HT-29 (cell line): ENCODE data around the gene SUSD6. TPM values are rescaled to one million over a fixed set of nuclear protein-coding genes. Genes with fewer than 3 reads are reported as not detected.

ENCODE experiments used
- DNase-seq: peaks from one replicate; pipeline ENCODE4 v3.0.0-alpha.2; 2015; ENCODE audit warnings: low spot score
- total RNA-seq: library from RNA; depleted of rRNA; stranded (reverse); fragments of >200 nt; shearing (Covaris generic); gene quantifications from 2 replicates; pipeline ENCODE4 v1.2.3, GENCODE V29; 2014

The SUSD6 gene
- total RNA-seq, 1 experiment from 2014 or later: 10.9 TPM

DNA sequence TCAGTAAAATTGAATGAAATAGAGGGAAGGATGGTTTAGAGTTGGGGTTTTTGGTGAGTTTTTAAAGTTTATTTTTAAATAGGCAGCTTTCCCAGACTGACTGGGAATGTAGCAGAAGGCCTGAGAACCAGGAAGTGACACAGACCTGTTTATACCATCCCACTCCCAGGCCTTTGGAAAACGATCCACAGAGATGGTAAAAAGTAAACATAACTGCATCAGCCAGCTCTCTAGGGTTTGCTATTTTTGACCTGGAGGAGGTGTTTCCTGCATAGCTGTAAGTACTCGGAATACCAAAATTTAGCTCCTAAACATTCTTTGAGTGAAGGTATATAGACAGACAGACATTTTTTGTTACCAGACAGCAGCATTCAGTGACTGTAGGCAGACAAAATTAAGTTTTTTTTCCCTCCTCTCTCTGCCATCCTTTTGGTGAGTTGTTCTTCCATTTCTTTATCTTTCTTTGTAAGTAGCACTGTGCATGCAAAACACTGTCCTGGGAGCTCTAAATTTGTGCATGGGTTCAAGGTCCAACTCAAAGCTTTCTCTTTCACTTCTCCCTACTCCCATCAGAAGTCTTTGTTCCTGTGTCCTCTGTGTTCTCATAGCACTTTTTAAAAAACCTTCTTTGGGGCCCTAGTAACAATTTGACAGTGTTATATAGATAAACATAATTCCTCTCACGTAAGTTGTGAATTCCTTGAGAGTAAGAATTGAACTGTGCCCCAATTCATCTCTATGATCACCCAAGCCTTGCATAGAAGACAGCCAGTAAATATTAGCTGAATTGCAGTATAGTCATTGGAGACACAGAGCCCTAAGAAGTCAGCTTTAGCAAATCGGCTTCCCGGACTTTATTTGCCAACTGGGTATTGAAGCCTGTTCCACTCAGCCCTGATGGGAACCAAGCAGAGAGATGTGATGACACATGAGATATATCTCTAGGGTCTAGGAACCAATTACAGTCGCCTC is 37.4 kb downstream of the SUSD6 start:
- DNase-seq: no peak

DNA sequence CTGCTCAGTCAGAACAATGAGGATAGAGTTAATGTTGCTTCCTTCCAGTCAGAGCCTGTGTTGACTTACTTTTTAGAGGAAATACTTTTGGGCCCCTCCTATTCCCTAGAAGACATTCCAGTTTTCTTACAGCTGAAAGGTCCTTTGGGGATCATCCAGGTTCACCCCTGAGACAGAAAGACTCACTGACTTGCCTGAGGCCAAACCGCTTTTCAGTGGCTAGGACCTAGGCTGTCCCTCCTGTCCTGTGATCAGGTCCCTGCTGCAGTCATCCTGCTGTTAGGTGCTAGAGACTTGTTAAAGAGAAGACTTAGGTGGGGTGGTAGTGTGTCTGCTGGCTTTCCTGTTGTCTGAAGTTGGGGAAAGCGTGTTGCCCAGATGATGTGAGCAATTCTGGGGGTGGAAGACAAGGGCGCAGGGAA is 39.6 kb downstream of the SUSD6 start:
- no peak for DNase-seq

GRCh38 chr14:69651664-69652063 is 40.3 kb downstream of the SUSD6 start:
- no peak for DNase-seq

DNA sequence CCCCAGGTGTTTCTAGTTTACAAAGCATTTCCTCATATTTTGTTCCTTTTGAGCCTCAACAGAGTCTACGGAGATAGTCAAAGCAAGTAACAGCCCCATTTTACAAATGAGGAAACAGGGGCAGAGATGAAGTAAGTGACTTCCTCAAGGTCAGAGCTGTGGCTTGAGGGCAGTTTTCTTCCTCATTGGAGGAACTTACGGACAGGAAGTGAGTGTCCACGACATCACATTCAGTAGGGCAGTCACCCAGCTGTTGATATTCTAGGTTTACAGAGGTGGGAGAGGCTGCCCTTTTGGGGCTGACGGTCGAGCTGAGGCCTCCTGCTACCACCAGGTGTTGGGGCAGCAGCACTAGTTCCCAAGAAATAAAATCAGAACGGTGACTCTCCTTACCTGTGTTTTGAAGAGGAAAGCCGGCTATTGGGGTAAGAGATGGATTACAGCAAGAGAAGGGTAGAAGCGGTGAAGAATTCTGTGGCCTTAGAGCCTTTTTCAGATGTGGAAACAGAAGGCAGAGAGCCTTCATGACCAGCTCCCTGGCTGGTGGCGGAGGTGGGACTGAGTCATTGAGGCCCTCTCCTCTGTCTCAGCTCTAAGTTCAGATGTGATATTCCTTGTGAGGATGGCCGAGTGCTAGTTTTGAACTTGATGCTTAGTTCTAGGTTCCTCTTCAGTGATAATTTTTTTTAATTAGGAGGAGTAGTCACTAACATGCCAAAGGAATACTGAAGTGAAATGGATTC is 41.7 kb downstream of the SUSD6 start:
- no peak for DNase-seq

- no peak for DNase-seq
These were observed 42.7 kb downstream of the SUSD6 start for GRCh38 chr14:69654116-69654515.

DNA sequence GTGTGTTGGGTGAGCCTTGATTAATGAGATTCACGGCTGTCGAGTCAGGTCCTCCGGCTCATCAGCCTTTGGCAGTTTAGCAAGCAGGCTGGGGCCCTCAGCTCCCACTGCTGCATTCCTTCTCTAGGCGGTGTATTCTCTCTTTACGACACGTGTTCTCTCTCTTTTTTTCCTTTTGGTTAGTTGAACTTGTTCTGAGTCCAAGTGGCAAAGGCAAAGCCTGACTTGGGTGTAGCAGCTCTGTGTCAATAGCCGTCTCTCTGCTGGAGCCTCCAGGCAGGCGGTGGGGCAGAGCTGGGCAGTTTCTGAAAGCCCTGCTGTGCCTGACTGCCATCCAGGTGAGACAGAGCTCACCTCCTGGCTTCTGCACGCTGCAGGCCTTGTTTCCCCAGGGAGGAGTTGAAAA is 46.6 kb downstream of the SUSD6 start:
- peak; percentile 86 for DNase-seq

DNA sequence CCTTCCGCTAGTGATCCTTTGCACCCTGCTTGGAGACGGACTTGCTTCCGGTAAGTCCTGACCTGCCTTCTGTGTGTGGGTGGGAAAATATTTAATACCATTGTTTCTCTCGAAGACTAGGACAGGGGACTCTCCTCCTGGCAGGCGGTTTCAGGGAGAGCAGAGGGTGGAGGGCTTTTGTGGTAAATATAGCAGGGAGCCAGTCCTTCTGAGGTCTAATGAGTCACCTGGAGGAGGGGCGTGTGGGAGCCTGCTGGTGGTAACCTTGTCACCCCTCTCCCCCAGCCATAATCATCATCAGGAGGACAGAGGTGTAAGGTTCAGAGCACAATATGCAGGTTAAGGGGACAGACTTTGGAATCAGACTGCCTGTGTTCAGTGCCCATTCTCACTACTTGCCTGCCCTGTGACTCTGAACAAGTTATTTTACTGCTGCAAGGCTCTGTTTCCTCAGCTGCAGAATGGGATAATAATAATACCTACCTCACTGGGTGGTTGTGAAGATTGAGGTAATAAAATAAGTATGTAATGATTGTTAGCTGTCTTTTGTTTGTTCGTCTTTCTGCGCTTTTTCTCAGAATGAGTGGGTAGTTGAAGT is 47.4 kb downstream of the SUSD6 start:
- peak; percentile 49 for DNase-seq

DNA sequence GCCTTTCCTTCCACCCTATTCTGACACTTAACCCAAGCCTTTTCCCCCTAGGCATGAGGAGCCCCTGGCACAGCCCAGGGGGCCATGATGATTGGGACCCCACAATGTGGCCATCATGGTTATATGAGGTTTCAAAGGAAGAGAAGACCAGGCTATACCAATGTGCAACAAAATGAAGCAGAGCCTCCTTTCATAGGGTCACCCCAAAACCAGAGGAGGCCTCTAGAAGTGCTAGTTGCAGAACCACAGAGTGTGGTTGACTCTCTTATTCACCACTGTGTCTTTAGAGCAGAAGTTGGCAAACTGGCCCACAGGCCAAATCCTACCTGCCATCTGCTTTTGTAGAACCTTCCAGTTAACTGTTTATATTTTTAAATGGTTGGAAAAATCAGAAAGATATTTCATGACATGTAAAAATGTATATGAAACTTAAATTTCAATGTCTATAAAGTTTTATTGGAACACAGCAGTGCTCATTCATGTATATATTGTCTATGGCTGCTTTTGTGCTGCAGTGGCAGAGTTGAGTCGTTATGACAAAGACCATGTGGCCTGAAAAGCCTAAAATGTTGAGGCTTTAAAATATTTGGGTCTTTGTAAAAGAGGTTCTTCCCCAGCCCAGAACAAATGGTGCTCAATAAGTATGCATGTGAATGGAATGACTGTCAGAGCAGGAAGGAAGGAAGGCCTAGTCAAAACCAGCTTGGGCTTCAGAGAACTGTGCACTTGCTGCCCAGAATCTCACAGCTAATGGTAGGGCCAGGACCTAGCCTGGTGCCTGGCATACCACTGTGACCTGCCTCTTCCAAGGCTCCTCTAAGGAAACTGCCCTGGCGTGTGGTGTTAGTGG is 49.2 kb downstream of the SUSD6 start:
- no peak for DNase-seq

DNA sequence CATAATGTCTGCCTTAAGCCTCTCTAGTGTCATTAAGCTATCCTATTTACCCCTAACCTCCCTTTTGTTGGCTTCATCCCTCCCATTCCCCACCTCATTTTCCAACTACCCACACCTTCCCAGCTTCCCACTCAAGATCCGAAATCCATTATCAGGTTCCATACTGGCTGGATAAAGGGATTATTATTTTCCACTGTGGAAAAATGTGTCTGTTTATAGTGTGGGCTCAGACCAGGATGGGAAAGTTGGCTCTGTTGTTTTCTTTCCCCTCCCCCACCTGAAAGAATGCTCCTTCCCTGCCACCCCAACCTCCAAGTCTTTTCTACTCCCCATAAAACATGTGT is 49.8 kb downstream of the SUSD6 start:
- DNase-seq: no peak

DNA sequence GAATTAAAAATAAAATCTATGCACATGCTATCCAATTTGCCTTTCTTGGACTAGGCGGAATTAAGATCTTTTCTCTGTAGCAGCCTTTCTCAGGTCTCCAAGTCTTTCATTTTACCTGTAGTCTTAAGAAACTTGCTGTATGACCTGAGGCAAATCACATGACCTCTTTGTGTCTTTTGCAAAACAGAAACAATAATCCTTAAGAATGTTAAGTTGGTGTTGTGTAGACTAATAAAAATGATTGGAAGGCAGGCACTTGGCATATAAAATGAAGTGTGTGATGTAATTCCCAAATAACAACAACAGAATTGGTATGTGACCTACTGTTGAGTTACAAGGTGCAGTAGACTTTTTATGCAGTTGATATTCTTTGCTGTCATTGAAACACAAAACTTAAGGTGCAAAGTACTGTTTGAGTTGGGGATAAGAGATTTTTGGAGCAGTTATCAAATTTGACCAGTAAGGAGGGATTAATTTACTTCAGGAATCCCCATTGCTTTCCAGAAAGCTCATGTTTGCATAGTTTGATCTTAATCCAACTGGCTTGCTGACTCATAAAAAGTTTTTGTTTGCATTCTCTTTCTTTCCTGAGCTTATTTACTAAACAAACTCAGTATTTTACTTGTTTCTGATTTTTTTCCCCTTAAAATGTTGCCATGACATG is 51.4 kb downstream of the SUSD6 start:
- DNase-seq: no peak

DNA sequence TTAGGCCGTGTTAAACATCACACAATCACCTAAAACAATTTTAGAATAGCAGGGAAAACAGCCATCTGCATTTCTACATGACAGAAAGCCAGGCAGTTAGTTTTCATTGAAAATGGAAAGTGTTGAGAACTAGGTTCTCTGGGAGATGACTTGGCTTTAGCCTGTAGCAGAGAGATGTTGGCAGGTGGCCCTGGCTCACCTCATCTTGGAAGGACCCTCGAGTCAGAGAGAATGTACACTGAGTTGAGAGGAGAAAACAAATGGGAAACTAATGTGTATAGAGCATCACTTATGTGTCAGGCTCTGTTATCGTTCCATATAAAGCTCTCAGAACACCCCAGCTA is 51.9 kb downstream of the SUSD6 start:
- DNase-seq: no peak

- no peak for DNase-seq
These were observed 52.9 kb downstream of the SUSD6 start for GRCh38 chr14:69664265-69664664.

DNA sequence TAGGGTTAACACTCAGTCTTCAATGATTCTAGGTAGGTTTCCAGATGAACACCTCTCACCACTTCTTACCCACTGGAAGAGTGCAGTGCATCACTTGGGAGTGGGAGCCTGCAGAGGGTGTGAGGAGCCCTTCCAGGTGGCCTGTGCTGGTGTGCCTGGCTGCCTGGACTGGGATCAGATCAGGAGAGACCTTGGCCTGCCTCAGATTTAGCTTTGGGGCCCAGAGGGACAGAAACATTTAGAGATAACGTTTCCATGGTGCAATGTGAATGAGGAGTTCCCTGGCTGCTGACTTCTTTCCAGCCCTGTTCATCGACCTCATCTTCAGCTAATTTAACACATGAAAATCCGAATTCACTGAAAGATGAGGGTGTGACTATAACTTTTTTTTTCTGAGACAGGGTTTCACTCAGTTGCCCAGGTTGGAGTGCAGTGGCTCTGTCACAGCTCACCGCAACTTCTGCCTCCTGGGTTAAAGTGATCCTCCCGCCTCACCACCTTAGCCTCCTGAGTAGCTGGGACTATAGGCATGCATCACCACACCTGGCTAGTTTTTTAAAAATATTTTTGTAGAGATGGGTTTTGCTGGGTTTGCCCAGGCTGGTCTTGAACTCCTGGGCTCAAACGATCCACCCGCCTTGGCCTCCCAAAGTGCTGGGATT is 53.6 kb downstream of the SUSD6 start:
- DNase-seq: no peak

GRCh38 chr14:69665631-69666030 is 54.2 kb downstream of the SUSD6 start:
- DNase-seq: no peak

- no peak for DNase-seq
These were observed 54.7 kb downstream of the SUSD6 start for GRCh38 chr14:69666112-69666511.

DNA sequence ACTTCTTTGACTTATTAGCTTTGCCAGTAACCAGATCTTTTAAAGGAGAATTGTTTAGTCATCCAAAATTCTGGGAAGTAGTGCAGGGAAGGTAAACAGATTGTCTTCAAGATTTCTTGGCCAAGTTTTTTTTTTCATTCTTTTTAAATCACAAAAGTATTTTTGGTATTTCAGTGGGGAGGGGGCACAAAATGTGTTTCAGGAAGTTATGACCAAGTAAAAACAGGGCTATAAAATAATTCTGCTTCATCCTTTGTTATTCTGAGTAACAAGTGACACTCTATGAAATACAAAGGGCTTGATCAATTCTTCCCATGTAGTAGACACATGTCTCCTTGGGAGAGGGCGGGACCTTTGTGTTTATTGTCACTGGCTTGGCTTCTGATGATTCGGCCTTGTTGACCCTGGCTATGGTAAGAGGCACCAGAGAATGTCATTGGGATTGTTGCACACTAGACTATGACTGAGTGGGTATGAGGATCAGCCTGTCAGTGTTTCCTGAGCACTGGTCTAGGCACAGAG is 55.4 kb downstream of the SUSD6 start:
- no peak for DNase-seq

DNA sequence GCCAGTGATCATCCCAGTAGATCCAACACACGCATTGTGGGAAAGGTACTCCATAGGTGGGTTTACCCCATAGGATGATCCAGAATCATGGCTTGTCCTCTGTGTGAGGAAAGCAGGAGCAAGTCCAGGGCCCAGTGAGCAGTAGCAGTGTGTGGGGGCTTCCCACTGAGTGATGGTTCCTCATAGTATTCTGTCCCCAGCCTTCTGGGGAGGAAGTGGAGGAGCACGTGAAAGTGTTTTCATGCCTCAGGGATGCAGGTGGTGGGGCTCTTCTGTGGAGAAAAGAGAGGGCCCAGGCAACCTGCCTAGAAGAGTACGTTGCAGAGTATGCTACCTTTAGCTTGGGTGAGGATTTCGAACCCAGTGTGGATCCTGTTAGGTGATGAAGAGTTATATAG is 56.5 kb downstream of the SUSD6 start:
- DNase-seq: no peak

DNA sequence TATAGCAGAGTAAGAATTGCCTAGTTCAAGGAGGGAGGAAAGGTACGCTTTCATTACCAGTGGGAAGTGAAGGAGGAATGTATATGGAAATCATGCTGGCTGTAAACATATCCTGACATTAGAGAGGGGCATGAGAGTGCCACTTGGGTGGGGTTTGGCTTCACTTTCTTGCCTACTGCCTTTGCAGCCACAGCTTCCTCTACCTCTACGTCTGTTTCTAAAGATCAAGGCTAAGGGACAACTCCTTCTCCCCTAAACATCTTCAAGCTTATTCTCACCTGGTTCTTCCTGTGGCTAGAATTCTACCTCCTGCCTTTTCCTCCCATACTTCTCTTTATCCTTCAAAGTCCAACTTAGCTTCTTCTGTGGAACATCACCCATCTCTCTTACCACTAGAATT is 58.0 kb downstream of the SUSD6 start:
- no peak for DNase-seq

DNA sequence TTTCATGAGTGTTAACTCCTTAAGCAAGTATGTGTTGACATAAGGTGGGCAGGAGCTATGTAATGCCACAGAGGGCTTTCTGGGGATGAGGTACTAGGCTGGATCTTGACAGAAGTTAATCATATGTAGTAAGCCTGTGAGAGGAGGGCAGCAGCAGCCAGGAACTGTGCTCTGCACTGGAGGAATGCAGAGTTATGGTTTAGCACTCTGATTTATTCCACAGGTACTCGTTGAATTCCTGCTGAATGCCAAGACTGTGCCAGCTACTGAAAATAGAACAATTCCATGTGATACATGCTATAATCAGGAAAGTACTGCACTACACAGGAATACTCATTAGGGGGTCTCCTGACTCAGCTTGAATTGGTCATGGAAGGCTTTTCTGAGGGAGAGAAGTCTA is 58.7 kb downstream of the SUSD6 start:
- no peak for DNase-seq

GRCh38 chr14:69671365-69672030 is 60.1 kb downstream of the SUSD6 start:
- no peak for DNase-seq
